22Rv1 (cell line): ENCODE measurements around the gene TRIO.

Source experiments
- CTCF ChIP-seq: fragments of 450-650 bp; IDR thresholded peaks from 2 replicates; pipeline ENCODE4 v1.5.1; 2017; ENCODE audit warnings: mild to moderate bottlenecking
- ZFX ChIP-seq: fragments of 450-650 bp; IDR thresholded peaks from 2 replicates; pipeline ENCODE4 v1.6.1; 2017; ENCODE audit warnings: antibody characterized with exemption, borderline replicate concordance

- TF ChIP-seq CTCF = no peak
- no peak for TF ChIP-seq ZFX
These were observed 14.3 kb downstream of the TRIO start for GRCh38 chr5:14157493-14157782.
